A549 (cell line): Measurements from ENCODE around the gene TXN. TPM values are rescaled to one million over a fixed set of nuclear protein-coding genes. Genes with fewer than 3 reads are reported as not detected.

Experiments
- ATAC-seq, 2 experiments: fragments of 200-7000 bp in 1 of 2; fragments of >200 bp in 1 of 2; cut with Nextera tagmentation in 1 of 2; cut with Tn5 transposase in 1 of 2; 3 replicates each; pipeline versions ENCODE4 v1.8.0 to v1.9.1; 2018 to 2020; ENCODE audit warnings: mild to moderate bottlenecking in 1 of 2, moderate library complexity in 1 of 2
- CTCF ChIA-PET: fragments of 300-600 bp; sonication (Branson Sonifier 250); formaldehyde crosslinking; extraction: SDS; loops from one replicate; lab custom pipeline; 2021; ENCODE audit warnings: antibody characterized with exemption, inconsistent platforms; lab: Yijun Ruan, JAX
- POLR2A ChIA-PET: fragments of 350-600 bp; formaldehyde crosslinking; extraction: SDS; loops from one replicate; lab custom pipeline; 2021; ENCODE audit warnings: antibody characterized with exemption, inconsistent platforms; lab: Yijun Ruan, JAX
- DNase-seq, 2 experiments: peaks; one replicate each; pipeline versions ENCODE4 v3.0.0 to v3.0.0-alpha.2; 2011 to 2016; ENCODE audit warnings: low read depth in 1 of 2, low spot score in 1 of 2
- FAIRE-seq: peaks from 2 replicates; lab custom pipeline; 2011; peaks lifted over from hg19 to GRCh38; lab: Jason Lieb, UNC
- H3K27ac ChIP-seq, 2 experiments: fragments of >200 bp; sonication (Bioruptor Twin); formaldehyde crosslinking; 3 replicates each; pipeline ENCODE4 v1.5.1; 2016 to 2017
- H3K4me1 ChIP-seq: fragments of >200 bp; sonication (Bioruptor Twin); formaldehyde crosslinking; 3 replicates; pipeline ENCODE4 v1.6.1; 2016
- H3K4me2 ChIP-seq: fragments of >200 bp; sonication (Bioruptor Twin); formaldehyde crosslinking; 3 replicates; pipeline ENCODE4 v1.6.1; 2016
- H3K4me3 ChIP-seq: fragments of >200 bp; sonication (Bioruptor Twin); formaldehyde crosslinking; 3 replicates; pipeline ENCODE4 v1.5.1; 2016
- H3K9me3 ChIP-seq: fragments of >200 bp; sonication (Bioruptor Twin); formaldehyde crosslinking; 3 replicates; pipeline ENCODE4 v1.6.1; 2016
- BHLHE40 ChIP-seq: IDR thresholded peaks from 2 replicates; pipeline ENCODE4 v1.6.1; 2012; ENCODE audit warnings: low read depth, low read length, inconsistent platforms
- CBX2 ChIP-seq: fragments of 200-600 bp; sonication (generic); IDR thresholded peaks from 2 replicates; pipeline ENCODE4 v1.6.1; 2016; ENCODE audit warnings: low read depth, mild to moderate bottlenecking, borderline replicate concordance
- CHD4 ChIP-seq: fragments of 200-600 bp; sonication (generic); IDR thresholded peaks from 2 replicates; pipeline ENCODE4 v1.6.1; 2016; ENCODE audit warnings: antibody characterized with exemption, mild to moderate bottlenecking, borderline replicate concordance
- EHF ChIP-seq: fragments of 250-450 bp; sonication (Bioruptor Pico); IDR thresholded peaks from 2 replicates; pipeline ENCODE4 v1.5.0; 2020; ENCODE audit warnings: mild to moderate bottlenecking
- EHMT2 ChIP-seq: fragments of 200-600 bp; sonication (generic); IDR thresholded peaks from 2 replicates; pipeline ENCODE4 v1.6.1; 2016; ENCODE audit warnings: antibody characterized with exemption, low read depth, mild to moderate bottlenecking, moderate library complexity
- EP300 ChIP-seq, 2 experiments: fragments of >200 bp; sonication (Bioruptor Twin); formaldehyde crosslinking; IDR thresholded peaks; 2 replicates in 1 of 2; 3 replicates in 1 of 2; pipeline ENCODE4 v1.6.1; 2016 to 2017
- FOSL2 ChIP-seq, 2 experiments: fragments of 450-650 bp in 1 of 2; fragments of >200 bp in 1 of 2; sonication (Bioruptor Twin) in 1 of 2; formaldehyde crosslinking; IDR thresholded peaks; 2 replicates each; pipeline versions ENCODE4 v1.5.0 to v1.6.1; 2016 to 2020; ENCODE audit warnings: mild to moderate bottlenecking in 1 of 2, moderate library complexity in 1 of 2
- GATA3 ChIP-seq: IDR thresholded peaks from 2 replicates; pipeline ENCODE4 v1.6.1; 2012; ENCODE audit warnings: borderline replicate concordance
- HOXB13 ChIP-seq: fragments of 250-450 bp; sonication (Bioruptor Pico); IDR thresholded peaks from 2 replicates; pipeline ENCODE4 v1.5.0; 2020; ENCODE audit warnings: low read depth, mild to moderate bottlenecking, moderate library complexity
- HOXB5 ChIP-seq: fragments of 250-450 bp; sonication (Bioruptor Pico); IDR thresholded peaks from 2 replicates; pipeline ENCODE4 v1.5.0; 2020; ENCODE audit warnings: mild to moderate bottlenecking, moderate library complexity
- JUN ChIP-seq, 2 experiments: fragments of >200 bp; sonication (Bioruptor Twin); formaldehyde crosslinking; IDR thresholded peaks; 2 replicates in 1 of 2; 3 replicates in 1 of 2; pipeline ENCODE4 v1.6.1; 2016 to 2017
- KDM1A ChIP-seq: fragments of 200-600 bp; sonication (generic); IDR thresholded peaks from 2 replicates; pipeline ENCODE4 v1.6.1; 2016; ENCODE audit warnings: low read depth, mild to moderate bottlenecking
- KDM5A ChIP-seq: fragments of 200-600 bp; sonication (generic); IDR thresholded peaks from 2 replicates; pipeline ENCODE4 v1.6.1; 2016; ENCODE audit warnings: antibody characterized with exemption, mild to moderate bottlenecking
- MYC ChIP-seq: IDR thresholded peaks from 2 replicates; pipeline ENCODE4 v1.6.1; 2012; ENCODE audit warnings: mild to moderate bottlenecking, inconsistent platforms, low read length, improper control_type of control experiment, borderline replicate concordance
- NR3C1 ChIP-seq: fragments of >200 bp; sonication (Bioruptor Twin); formaldehyde crosslinking; IDR thresholded peaks from 3 replicates; pipeline ENCODE4 v1.6.1; 2017
- PHF8 ChIP-seq: fragments of 200-600 bp; sonication (generic); IDR thresholded peaks from 2 replicates; pipeline ENCODE4 v1.6.1; 2016; ENCODE audit warnings: low read depth, mild to moderate bottlenecking, antibody characterized with exemption, moderate library complexity, borderline replicate concordance
- POLR2A ChIP-seq: IDR thresholded peaks from 2 replicates; pipeline ENCODE4 v1.6.1; 2012; ENCODE audit warnings: mild to moderate bottlenecking, low read length
- POLR2AphosphoS2 ChIP-seq: conservative IDR thresholded peaks from 2 replicates; pipeline ENCODE4 v1.6.1; 2012; ENCODE audit warnings: low read length, improper control_type of control experiment, inconsistent platforms
- RCOR1 ChIP-seq: fragments of 150-350 bp; IDR thresholded peaks from 2 replicates; pipeline ENCODE4 v1.6.1; 2014; ENCODE audit warnings: antibody characterized with exemption, low read length, low read depth
- SMC3 ChIP-seq: fragments of >200 bp; sonication (Bioruptor Twin); formaldehyde crosslinking; IDR thresholded peaks from 3 replicates; pipeline ENCODE4 v1.6.1; 2018; ENCODE audit warnings: inconsistent platforms
- TFCP2L1 ChIP-seq: fragments of 250-450 bp; sonication (Bioruptor Pico); IDR thresholded peaks from 2 replicates; pipeline ENCODE4 v1.5.0; 2021; ENCODE audit warnings: mild to moderate bottlenecking
- TP53 ChIP-seq: fragments of 250-450 bp; sonication (Bioruptor Pico); IDR thresholded peaks from 2 replicates; pipeline ENCODE4 v1.5.0; 2021; ENCODE audit warnings: mild to moderate bottlenecking, moderate library complexity
- ZFP36 ChIP-seq: fragments of 450-650 bp; IDR thresholded peaks from 2 replicates; pipeline ENCODE4 v1.6.1; 2014; ENCODE audit warnings: borderline replicate concordance; ENCODE audit not compliant: partially characterized antibody
- ZSCAN20 ChIP-seq: fragments of 250-450 bp; sonication (Bioruptor Pico); IDR thresholded peaks from 2 replicates; pipeline ENCODE4 v1.8.0; 2022; ENCODE audit warnings: mild to moderate bottlenecking, moderate library complexity
- WGBS: methylation state at CpG from one replicate; pipeline ENCODE4 v1.1.6; 2017; ENCODE audit errors: missing lambda C conversion rate; 5-methylcytosine and 5-hydroxymethylcytosine counted together
- polyA plus RNA-seq, 4 experiments: library from polyadenylated mRNA; depleted of rRNA in 3 of 4; stranded (reverse); fragments of >200 nt; fragmentation: RNase III in 1 of 4; extraction: RNeasy Plus Mini Kit Qiagen cat#74134 plus additional on column Dnase treatment in 1 of 4; gene quantifications; 2 replicates in 3 of 4; 3 replicates in 1 of 4; pipeline ENCODE4 v1.2.3, GENCODE V29; 2011 to 2017
- TF ChIP-seq, protein P1 (sequence below): fragments of >200 bp; sonication (Bioruptor Twin); formaldehyde crosslinking; IDR thresholded peaks from 3 replicates; pipeline ENCODE4 v1.6.1; 2016
- TF ChIP-seq, protein P2 (sequence below): fragments of 250-450 bp; sonication (Bioruptor Pico); IDR thresholded peaks from 2 replicates; pipeline ENCODE4 v1.5.0; 2021; ENCODE audit warnings: mild to moderate bottlenecking, moderate library complexity, borderline replicate concordance
- TF ChIP-seq, protein P3 (sequence below): fragments of >200 bp; sonication (Bioruptor Twin); formaldehyde crosslinking; IDR thresholded peaks from 3 replicates; pipeline ENCODE4 v1.5.1; 2016

TXN gene
- polyA plus RNA-seq, 2 of the 4 experiments (the other 2 are of a cell fraction) = 1,309 to 1,626 TPM

DNA sequence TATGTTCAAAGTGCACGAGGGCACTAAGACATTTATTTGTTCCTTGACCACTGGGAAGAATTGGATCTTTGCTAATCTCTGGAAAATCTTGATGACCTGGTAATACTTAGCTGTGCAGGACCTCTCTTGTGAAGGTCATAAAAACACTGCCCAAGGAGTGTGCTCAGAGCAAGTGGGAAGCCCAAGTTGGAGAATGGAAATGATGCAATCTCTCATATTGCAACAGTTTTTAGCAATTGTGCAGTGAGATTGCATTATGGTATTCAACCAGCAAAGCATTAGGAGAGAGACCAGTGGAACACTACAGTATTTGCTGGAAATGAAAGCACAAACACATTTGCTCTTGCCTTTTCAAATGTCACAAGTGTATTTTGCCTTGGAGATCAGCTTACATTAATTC, 46.8 kb upstream of the TXN start (continued):
- TF ChIP-seq ZFP36 = no peak
- no peak for TF ChIP-seq EHMT2
- no peak for TF ChIP-seq GATA3
- TF ChIP-seq BHLHE40 = no peak

DNA sequence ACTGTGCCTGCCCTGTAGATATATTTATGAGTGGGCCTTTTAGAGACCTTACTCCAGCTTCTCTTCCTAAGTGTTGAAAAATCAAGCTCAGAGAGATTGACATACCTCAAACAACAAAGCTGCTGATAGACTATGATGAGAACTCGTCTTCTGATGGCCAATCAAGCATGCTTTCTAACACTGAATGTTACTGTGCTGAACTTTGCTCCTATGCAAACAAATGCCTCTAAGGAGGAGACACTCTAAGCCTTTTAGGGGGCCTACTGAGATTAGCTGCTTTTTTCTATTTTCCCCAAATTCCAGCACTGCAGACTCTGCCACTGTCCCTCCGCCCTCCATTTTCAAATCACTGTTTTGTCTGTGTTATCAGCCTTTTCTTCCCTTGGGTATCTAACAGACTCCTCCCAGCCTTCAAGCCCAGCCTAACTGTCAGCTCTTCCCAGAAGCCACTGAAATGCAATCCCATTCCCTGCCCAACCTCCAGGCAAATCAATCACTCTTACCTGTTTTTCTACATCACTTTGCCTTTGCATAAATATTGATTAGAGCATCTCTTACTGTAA, 41.8 kb upstream of the TXN start:
- no peak for TF ChIP-seq PHF8
- TF ChIP-seq NR3C1 = no peak
- TF ChIP-seq CHD4 = no peak
- TF ChIP-seq RCOR1 = no peak
- TF ChIP-seq CBX2 = no peak
- no peak for TF ChIP-seq BHLHE40
- TF ChIP-seq, protein P1, sequence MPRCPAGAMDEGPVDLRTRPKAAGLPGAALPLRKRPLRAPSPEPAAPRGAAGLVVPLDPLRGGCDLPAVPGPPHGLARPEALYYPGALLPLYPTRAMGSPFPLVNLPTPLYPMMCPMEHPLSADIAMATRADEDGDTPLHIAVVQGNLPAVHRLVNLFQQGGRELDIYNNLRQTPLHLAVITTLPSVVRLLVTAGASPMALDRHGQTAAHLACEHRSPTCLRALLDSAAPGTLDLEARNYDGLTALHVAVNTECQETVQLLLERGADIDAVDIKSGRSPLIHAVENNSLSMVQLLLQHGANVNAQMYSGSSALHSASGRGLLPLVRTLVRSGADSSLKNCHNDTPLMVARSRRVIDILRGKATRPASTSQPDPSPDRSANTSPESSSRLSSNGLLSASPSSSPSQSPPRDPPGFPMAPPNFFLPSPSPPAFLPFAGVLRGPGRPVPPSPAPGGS = no peak
- TF ChIP-seq JUN (IDR thresholded peaks at IDR 0.05) = no peak
- TF ChIP-seq HOXB13 (CRISPR knock-in tag) = no peak
- TF ChIP-seq KDM5A = no peak
- TF ChIP-seq, protein P2, sequence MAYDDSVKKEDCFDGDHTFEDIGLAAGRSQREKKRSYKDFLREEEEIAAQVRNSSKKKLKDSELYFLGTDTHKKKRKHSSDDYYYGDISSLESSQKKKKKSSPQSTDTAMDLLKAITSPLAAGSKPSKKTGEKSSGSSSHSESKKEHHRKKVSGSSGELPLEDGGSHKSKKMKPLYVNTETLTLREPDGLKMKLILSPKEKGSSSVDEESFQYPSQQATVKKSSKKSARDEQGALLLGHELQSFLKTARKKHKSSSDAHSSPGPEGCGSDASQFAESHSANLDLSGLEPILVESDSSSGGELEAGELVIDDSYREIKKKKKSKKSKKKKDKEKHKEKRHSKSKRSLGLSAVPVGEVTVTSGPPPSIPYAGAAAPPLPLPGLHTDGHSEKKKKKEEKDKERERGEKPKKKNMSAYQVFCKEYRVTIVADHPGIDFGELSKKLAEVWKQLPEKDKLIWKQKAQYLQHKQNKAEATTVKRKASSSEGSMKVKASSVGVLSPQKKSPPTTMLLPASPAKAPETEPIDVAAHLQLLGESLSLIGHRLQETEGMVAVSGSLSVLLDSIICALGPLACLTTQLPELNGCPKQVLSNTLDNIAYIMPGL (CRISPR knock-in tag) = no peak
- no peak for TF ChIP-seq TP53 (CRISPR knock-in tag)
- TF ChIP-seq EHF (CRISPR knock-in tag) = no peak
- no peak for TF ChIP-seq EHMT2
- TF ChIP-seq KDM1A = no peak
- no peak for TF ChIP-seq ZSCAN20
- TF ChIP-seq FOSL2 (IDR thresholded peaks at IDR 0.05) = no peak
- no peak for TF ChIP-seq FOSL2 (CRISPR knock-in tag; IDR thresholded peaks at IDR 0.05)
- TF ChIP-seq POLR2AphosphoS2 = no peak
- no peak for TF ChIP-seq SMC3
- TF ChIP-seq TFCP2L1 (CRISPR knock-in tag) = no peak
- WGBS = 51% methylated on average over 2 of the region's 2 CpGs
- ChIA-PET POLR2A (interaction anchor here (1.5 kb wide), 1 partner anchor 41 kb away, joined by 9 read pairs; the partner anchor contains the start of gene TXN), CTCF (interaction anchor here (1.0 to 1.4 kb wide), 2 partner anchors 9 to 20 kb away, joined by 3 to 4 read pairs; no protein-coding TSS in a partner anchor)
- no peak for FAIRE-seq
- H3K9me3 ChIP-seq = no peaks in the 10 kb centered on the region
- no peak overlapping the region for H3K27ac ChIP-seq
- no peak for DNase-seq
- peaks cover 5% of the 10 kb centered on the region; the same call in 1 of the 3 replicates for H3K4me1 ChIP-seq
- no peak overlapping the region for H3K4me3 ChIP-seq
- no peak for ATAC-seq
- no peak overlapping the region for H3K4me2 ChIP-seq

DNA sequence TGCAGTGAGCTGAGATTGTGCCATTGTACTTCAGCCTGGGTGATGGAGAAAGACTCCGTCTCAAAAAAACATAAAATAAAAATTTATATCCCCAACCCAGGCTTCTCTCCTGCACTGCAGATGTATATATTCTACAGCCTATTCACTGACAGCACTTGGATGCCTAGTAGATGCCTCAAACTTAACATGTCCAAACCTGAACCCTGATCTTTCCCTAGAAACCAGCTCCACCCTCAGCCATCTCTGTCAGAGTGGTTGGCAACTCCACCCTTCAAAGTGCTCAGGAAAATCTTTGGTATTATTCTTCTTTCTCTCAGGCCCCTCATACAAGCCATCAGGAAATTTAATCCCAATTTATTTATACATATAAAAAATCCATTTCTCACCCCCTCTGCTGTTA, 36.9 kb upstream of the TXN start:
- WGBS = 80% methylated on average over 1 of the region's 1 CpG
- POLR2A ChIA-PET = no interaction called here
- H3K4me3 ChIP-seq = no peak overlapping the region
- no peak overlapping the region for H3K4me2 ChIP-seq
- ATAC-seq (no peak), FAIRE-seq (no peak), DNase-seq (no peak)
- H3K27ac ChIP-seq = no peak overlapping the region
- H3K4me1 ChIP-seq = no peaks in the 10 kb centered on the region
- no peaks in the 10 kb centered on the region for H3K9me3 ChIP-seq
- TF ChIP-seq, protein P3, sequence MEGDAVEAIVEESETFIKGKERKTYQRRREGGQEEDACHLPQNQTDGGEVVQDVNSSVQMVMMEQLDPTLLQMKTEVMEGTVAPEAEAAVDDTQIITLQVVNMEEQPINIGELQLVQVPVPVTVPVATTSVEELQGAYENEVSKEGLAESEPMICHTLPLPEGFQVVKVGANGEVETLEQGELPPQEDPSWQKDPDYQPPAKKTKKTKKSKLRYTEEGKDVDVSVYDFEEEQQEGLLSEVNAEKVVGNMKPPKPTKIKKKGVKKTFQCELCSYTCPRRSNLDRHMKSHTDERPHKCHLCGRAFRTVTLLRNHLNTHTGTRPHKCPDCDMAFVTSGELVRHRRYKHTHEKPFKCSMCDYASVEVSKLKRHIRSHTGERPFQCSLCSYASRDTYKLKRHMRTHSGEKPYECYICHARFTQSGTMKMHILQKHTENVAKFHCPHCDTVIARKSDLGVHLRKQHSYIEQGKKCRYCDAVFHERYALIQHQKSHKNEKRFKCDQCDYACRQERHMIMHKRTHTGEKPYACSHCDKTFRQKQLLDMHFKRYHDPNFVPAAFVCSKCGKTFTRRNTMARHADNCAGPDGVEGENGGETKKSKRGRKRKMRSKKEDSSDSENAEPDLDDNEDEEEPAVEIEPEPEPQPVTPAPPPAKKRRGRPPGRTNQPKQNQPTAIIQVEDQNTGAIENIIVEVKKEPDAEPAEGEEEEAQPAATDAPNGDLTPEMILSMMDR = no peak
- TF ChIP-seq MYC (no peak), EP300 (IDR thresholded peaks at IDR 0.05) (no peak), POLR2A (no peak), RCOR1 (no peak), HOXB5 (CRISPR knock-in tag) (no peak)
- CTCF ChIA-PET = interaction anchor here (0.6 kb wide), 1 partner anchor 29 kb away, joined by 4 read pairs; no protein-coding TSS in a partner anchor
